HFF-Myc (cell line): ENCODE measurements around the gene CACNG8.

Source experiments
- DNase-seq: peaks from one replicate; pipeline ENCODE4 v3.0.0-alpha.2; 2011; ENCODE audit warnings: low read depth; ENCODE audit errors: extremely low read depth
- H3K4me3 ChIP-seq: replicated peaks from 2 replicates; pipeline ENCODE4 v1.5.1; 2011; ENCODE audit warnings: low read depth, mild to moderate bottlenecking, control low read depth, low read length
- TF ChIP-seq, protein P1 (sequence below): IDR thresholded peaks from 2 replicates; pipeline ENCODE4 v1.5.1; 2012; ENCODE audit warnings: mild to moderate bottlenecking, low read depth, low read length, control low read depth; ENCODE audit errors: missing control alignments

Gene CACNG8

DNA sequence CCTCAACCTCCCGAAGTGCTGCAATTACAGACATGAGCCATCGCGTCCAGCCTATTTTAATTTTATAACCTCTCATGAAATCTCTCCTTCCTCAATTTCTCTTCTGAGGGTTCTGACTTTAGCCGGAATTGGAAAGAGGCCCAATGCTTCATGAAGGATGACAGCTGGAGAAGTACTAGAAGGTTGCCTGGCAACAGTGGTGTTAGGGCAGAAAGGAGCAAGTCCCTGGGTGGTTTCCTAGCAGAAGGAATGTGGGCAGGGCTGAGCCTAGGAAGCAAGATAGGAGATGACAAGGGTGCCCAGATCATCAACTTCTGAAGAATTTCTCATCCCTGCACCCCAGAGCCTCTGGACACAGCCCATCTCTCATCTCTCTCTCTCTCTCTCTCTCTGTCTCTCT is 54.5 kb downstream of the CACNG8 start:
- no peak for DNase-seq
- H3K4me3 ChIP-seq: no peak overlapping the region
- TF ChIP-seq, protein P1, sequence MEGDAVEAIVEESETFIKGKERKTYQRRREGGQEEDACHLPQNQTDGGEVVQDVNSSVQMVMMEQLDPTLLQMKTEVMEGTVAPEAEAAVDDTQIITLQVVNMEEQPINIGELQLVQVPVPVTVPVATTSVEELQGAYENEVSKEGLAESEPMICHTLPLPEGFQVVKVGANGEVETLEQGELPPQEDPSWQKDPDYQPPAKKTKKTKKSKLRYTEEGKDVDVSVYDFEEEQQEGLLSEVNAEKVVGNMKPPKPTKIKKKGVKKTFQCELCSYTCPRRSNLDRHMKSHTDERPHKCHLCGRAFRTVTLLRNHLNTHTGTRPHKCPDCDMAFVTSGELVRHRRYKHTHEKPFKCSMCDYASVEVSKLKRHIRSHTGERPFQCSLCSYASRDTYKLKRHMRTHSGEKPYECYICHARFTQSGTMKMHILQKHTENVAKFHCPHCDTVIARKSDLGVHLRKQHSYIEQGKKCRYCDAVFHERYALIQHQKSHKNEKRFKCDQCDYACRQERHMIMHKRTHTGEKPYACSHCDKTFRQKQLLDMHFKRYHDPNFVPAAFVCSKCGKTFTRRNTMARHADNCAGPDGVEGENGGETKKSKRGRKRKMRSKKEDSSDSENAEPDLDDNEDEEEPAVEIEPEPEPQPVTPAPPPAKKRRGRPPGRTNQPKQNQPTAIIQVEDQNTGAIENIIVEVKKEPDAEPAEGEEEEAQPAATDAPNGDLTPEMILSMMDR: no peak

DNA sequence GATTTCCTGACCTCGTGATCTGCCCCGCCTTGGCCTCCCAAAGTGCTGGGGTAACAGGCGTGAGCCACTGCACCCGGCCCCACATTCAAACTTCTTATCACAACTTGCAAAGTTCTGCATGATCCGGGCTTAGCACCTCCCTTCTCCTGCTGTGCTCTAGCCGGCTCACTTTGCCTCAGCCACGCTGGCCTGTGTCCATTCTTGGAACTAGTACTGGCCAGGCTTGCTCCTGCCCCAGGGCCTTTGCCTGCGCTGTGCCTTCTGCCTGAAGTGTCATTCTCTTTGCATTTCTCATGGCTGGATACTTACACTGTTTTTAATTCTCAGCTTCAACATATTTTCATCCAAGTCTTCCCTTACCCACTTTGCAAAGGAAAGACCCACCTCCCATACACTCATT is 58.6 kb downstream of the CACNG8 start:
- DNase-seq: no peak
- TF ChIP-seq, protein P1: no peak
- no peak overlapping the region for H3K4me3 ChIP-seq

DNA sequence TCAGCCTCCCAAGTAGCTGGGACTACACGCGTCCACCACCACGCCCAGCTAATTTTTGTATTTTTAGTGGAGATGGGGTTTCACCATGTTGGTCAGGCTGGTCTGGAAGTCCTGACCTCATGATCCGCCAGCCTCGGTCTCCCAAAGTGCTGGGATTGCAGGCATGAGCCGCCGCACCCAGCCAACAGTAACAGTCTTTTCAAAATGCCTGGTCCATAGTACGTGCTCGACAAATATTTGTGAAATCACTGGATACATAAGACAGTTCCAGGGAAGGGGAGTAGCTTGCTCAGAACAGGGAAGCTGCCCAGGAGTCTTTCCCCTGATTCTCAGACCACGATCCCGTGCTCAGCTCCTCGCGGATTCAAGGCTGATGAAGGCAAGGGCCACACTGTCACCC is 59.2 kb downstream of the CACNG8 start:
- H3K4me3 ChIP-seq: no peak overlapping the region
- TF ChIP-seq, protein P1: no peak
- DNase-seq: no peak

DNA sequence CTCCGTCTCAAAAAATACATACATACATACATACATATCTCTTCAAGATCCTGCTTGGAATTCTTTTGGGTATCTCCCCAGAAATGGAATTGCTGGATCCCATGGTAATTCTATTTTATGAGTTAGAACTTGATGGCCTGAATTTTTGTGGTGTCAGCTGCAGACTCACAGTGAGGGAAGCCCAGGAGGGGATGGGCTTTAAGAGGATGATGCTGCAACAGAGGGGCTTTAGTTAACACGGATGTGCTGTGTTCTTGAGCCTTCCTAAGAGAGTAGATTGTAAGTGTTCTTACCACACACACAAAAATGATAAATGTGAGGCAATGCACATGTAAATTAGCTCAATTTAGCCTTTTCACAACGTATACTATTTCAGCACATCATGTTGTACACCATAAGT is 60.5 kb downstream of the CACNG8 start:
- no peak for DNase-seq
- TF ChIP-seq, protein P1: no peak
- H3K4me3 ChIP-seq: no peak overlapping the region

DNA sequence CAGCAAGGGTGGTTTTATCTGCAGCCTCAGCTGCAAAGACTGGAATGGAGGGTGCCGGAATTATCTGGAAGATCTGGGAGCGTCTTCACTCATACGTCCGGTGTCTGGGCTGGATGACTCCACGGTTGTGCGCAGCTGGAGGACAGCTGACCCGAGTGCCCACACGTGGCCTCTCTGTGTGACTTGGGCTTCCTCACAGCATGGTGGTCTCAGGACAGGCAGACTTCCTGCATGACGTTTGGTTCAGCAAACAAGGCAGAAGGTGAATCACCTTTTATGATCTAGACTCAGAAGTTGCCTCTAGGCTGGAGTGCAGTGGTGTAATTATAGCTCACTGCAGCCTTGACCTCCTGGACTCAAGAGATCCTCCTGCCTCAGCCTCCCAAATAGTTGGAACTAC is 61.9 kb downstream of the CACNG8 start:
- TF ChIP-seq, protein P1: no peak
- no peak overlapping the region for H3K4me3 ChIP-seq
- DNase-seq: no peak

DNA sequence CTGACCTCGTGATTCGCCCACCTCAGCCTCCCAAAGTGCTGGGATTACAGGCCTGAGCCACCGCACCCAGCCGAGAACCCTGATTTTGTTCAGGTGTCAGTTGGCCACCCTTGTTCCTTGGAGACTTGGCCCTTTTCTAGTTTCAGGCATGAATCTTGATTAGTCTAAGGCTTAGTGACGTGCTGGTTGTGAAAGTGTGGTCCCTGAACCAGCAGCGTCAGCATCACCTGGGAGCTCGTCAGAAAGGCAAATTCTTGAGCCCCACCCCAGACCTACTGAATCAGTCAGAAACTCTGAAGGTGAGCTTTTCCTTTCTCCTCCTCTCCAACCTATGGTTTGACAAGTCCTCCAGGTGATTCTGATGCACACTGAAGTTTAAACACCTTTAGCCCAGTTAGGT is 63.9 kb downstream of the CACNG8 start:
- no peak overlapping the region for H3K4me3 ChIP-seq
- TF ChIP-seq, protein P1: no peak
- DNase-seq: no peak

DNA sequence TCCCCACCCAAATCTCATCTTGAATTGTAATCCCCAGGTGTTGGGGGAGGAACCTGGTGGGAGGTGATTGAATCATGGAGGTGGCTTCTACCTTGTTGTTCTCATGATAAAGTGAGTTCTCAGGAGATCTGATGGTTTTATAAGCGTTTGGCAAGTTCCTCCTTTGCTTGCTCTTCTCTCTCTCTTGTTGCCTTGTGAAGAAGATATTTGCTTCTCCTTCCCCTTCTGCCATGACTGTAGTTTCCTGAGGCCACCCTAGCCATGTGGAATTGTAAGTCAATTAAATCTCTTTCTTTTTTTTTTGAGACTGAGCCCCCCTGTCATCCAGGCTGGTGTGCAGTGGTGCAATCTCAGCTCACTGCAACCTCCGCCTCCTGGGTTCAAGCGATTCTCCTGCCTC is 66.6 kb downstream of the CACNG8 start:
- TF ChIP-seq, protein P1: no peak
- no peak overlapping the region for H3K4me3 ChIP-seq
- DNase-seq: no peak
